SK-N-SH (cell line): ENCODE measurements around the gene AFAP1L2. TPM values are rescaled to one million over a fixed set of nuclear protein-coding genes. Genes with fewer than 3 reads are reported as not detected.

Experiments used
- CTCF ChIA-PET: fragments of 300-600, 350-600 bp; formaldehyde crosslinking; extraction: SDS; loops from one replicate; lab custom pipeline; 2021; lab: Yijun Ruan, JAX
- POLR2A ChIA-PET: fragments of 350-600 bp; sonication (Branson Sonifier 250); formaldehyde crosslinking; extraction: SDS; loops from one replicate; lab custom pipeline; 2020; ENCODE audit warnings: antibody characterized with exemption, inconsistent platforms; lab: Yijun Ruan, JAX
- DNase-seq: peaks from one replicate; pipeline ENCODE4 v3.0.0; 2012
- H2AFZ ChIP-seq: fragments of 200-600 bp; sonication (generic); 2 replicates; pipeline ENCODE4 v1.8.1; 2016; ENCODE audit warnings: antibody characterized with exemption, mild to moderate bottlenecking, low read depth
- H3F3A ChIP-seq: fragments of 200-600 bp; sonication (generic); replicated peaks from 2 replicates; pipeline ENCODE3; 2016; ENCODE audit warnings: antibody characterized with exemption, mild to moderate bottlenecking; ENCODE audit not compliant: insufficient read depth
- H3K27ac ChIP-seq, 2 experiments: fragments of 200-500 bp in 1 of 2; fragments of 200-600 bp in 1 of 2; sonication (Bioruptor generic) in 1 of 2; sonication (generic), shearing (Covaris generic) in 1 of 2; 2 replicates each; pipeline versions ENCODE4 v1.5.1 to v1.6.1; 2014 to 2016; ENCODE audit warnings: low read depth in 2 of 2, inconsistent platforms in 1 of 2, low read length in 1 of 2, mild to moderate bottlenecking in 1 of 2, mixed read lengths in 1 of 2
- H3K27me3 ChIP-seq: fragments of 200-600 bp; sonication (generic), shearing (Covaris generic); 2 replicates; pipeline ENCODE4 v1.6.1; 2016; ENCODE audit warnings: mixed run types; ENCODE audit not compliant: insufficient read depth
- H3K36me3 ChIP-seq, 2 experiments: fragments of 200-500 bp in 1 of 2; fragments of 200-600 bp in 1 of 2; sonication (Bioruptor generic) in 1 of 2; sonication (generic) in 1 of 2; replicated peaks in 1 of 2; 2 replicates each; pipeline versions ENCODE3 to v1.5.1; 2014 to 2016; ENCODE audit warnings: low read length in 1 of 2, mild to moderate bottlenecking in 1 of 2; ENCODE audit not compliant: insufficient read depth in 2 of 2, control insufficient read depth in 1 of 2
- H3K4me1 ChIP-seq, 2 experiments: fragments of 200-500 bp in 1 of 2; fragments of 200-600 bp in 1 of 2; sonication (Bioruptor generic) in 1 of 2; sonication (generic), shearing (Covaris generic) in 1 of 2; 2 replicates each; pipeline versions ENCODE4 v1.5.1 to v1.6.1; 2014 to 2016; ENCODE audit warnings: low read depth in 1 of 2, low read length in 1 of 2, mixed run types in 1 of 2; ENCODE audit not compliant: insufficient read depth in 2 of 2, control insufficient read depth in 1 of 2
- H3K4me2 ChIP-seq: fragments of 200-600 bp; sonication (generic), shearing (Covaris generic); 2 replicates; pipeline ENCODE4 v1.6.1; 2017; ENCODE audit warnings: mixed run types
- H3K4me3 ChIP-seq, 2 experiments: fragments of 200-500 bp in 1 of 2; fragments of 200-600 bp in 1 of 2; sonication (Bioruptor generic) in 1 of 2; sonication (generic), shearing (Covaris generic) in 1 of 2; 2 replicates each; pipeline versions ENCODE4 v1.5.1 to v1.8.1; 2014 to 2016; ENCODE audit warnings: low read depth in 2 of 2, inconsistent platforms in 1 of 2, low read length in 1 of 2, mild to moderate bottlenecking in 1 of 2, mixed read lengths in 1 of 2, moderate library complexity in 1 of 2
- H3K79me2 ChIP-seq: fragments of 200-600 bp; sonication (generic); 2 replicates; pipeline ENCODE4 v1.8.1; 2017; ENCODE audit warnings: mild to moderate bottlenecking; ENCODE audit not compliant: insufficient read depth
- H3K9ac ChIP-seq: fragments of 200-600 bp; sonication (generic); 2 replicates; pipeline ENCODE4 v1.6.1; 2017; ENCODE audit warnings: mixed run types
- H3K9me2 ChIP-seq: fragments of 200-600 bp; sonication (generic); 2 replicates; pipeline ENCODE4 v1.6.1; 2017; ENCODE audit warnings: mixed run types
- H3K9me3 ChIP-seq: fragments of 200-600 bp; sonication (generic); 2 replicates; pipeline ENCODE4 v1.6.1; 2017; ENCODE audit warnings: mixed run types, mild to moderate bottlenecking, moderate library complexity
- H4K20me1 ChIP-seq: fragments of 200-600 bp; sonication (generic); 2 replicates; pipeline ENCODE4 v1.6.1; 2017; ENCODE audit warnings: mild to moderate bottlenecking, mixed run types; ENCODE audit not compliant: insufficient read depth
- FOSL2 ChIP-seq: IDR thresholded peaks from 2 replicates; pipeline ENCODE4 v1.4.0; 2012; ENCODE audit warnings: low read depth, mild to moderate bottlenecking, moderate library complexity, borderline replicate concordance
- FOXM1 ChIP-seq: IDR thresholded peaks from 2 replicates; pipeline ENCODE4 v1.4.0; 2012; ENCODE audit warnings: low read depth, mild to moderate bottlenecking
- GATA2 ChIP-seq: sonication (generic); formaldehyde crosslinking; IDR thresholded peaks from 2 replicates; pipeline ENCODE4 v1.5.0; 2020; ENCODE audit warnings: mild to moderate bottlenecking, missing genetic modification reagents
- MEF2A ChIP-seq: IDR thresholded peaks from 2 replicates; pipeline ENCODE4 v1.4.0; 2012; ENCODE audit warnings: low read depth, borderline replicate concordance
- MXI1 ChIP-seq: IDR thresholded peaks from 2 replicates; pipeline ENCODE4 v1.6.1; 2012; ENCODE audit warnings: mild to moderate bottlenecking, low read depth, low read length, improper control_type of control experiment
- NFIC ChIP-seq: IDR thresholded peaks from 2 replicates; pipeline ENCODE4 v1.4.0; 2012; ENCODE audit warnings: borderline replicate concordance
- POLR2AphosphoS5 ChIP-seq: IDR thresholded peaks from 2 replicates; pipeline ENCODE4 v1.6.1; 2012; ENCODE audit warnings: low read depth, low read length
- REST ChIP-seq: IDR thresholded peaks from 2 replicates; pipeline ENCODE4 v1.6.1; 2012; ENCODE audit warnings: mild to moderate bottlenecking, low read depth, low read length, moderate library complexity
- SIN3A ChIP-seq: IDR thresholded peaks from 2 replicates; pipeline ENCODE4 v1.6.1; 2012; ENCODE audit warnings: low read depth, mild to moderate bottlenecking, low read length, moderate library complexity, borderline replicate concordance
- SMC3 ChIP-seq: IDR thresholded peaks from 2 replicates; pipeline ENCODE4 v1.6.1; 2012; ENCODE audit warnings: low read depth, low read length, improper control_type of control experiment
- TAF1 ChIP-seq: IDR thresholded peaks from 2 replicates; pipeline ENCODE4 v1.6.1; 2012; ENCODE audit warnings: low read depth, mild to moderate bottlenecking, low read length, moderate library complexity, borderline replicate concordance
- WGBS: methylation state at CpG from one replicate; pipeline ENCODE4 v1.1.6; 2017; ENCODE audit warnings: low lambda C conversion rate; 5-methylcytosine and 5-hydroxymethylcytosine counted together
- polyA plus RNA-seq, 3 experiments: library from polyadenylated mRNA; depleted of rRNA; stranded (reverse); fragments of >200 nt; gene quantifications; 2 replicates each; pipeline ENCODE4 v1.2.3, GENCODE V29; 2012
- TF ChIP-seq, protein P1 (sequence below): IDR thresholded peaks from 2 replicates; pipeline ENCODE4 v1.4.0; 2012; ENCODE audit warnings: low read depth
- TF ChIP-seq, protein P2 (sequence below): fragments of 200-600 bp; sonication (generic); IDR thresholded peaks from 2 replicates; pipeline ENCODE4 v1.6.1; 2017; ENCODE audit warnings: antibody characterized with exemption, mild to moderate bottlenecking, moderate library complexity
- TF ChIP-seq, protein P3 (sequence below): IDR thresholded peaks from 2 replicates; pipeline ENCODE4; 2012

Gene AFAP1L2
- polyA plus RNA-seq, 1 of the 3 experiments (the other 2 are of a cell fraction): 0.54 TPM

DNA sequence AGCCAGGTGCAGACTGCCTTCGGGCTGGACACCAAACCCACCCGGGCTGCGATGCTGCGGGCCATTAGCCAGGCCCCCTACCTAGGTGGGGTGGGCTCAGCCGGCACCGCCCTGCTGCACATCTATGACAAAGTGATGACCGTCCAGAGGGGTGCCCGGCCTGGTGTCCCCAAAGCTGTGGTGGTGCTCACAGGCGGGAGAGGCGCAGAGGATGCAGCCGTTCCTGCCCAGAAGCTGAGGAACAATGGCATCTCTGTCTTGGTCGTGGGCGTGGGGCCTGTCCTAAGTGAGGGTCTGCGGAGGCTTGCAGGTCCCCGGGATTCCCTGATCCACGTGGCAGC is 115.2 kb downstream of the AFAP1L2 start:
- CTCF ChIA-PET: interaction anchor here (5.2 kb wide), 1 partner anchor 15 kb away, joined by 37 read pairs; no protein-coding TSS in a partner anchor
- Histone ChIP-seq H3K9me2 (no peaks in the 10 kb centered on the region), H3K9ac (no peak overlapping the region), H4K20me1 (no peaks in the 10 kb centered on the region), H3K9me3 (no peaks in the 10 kb centered on the region)
- no peak for TF ChIP-seq MEF2A
- TF ChIP-seq SIN3A: no peak
- TF ChIP-seq, all 33 proteins: peak for 0
- 89% methylated on average over 8 of the region's 16 CpGs for WGBS
- no peaks in the 10 kb centered on the region for H3K36me3 ChIP-seq
- no peak overlapping the region for H3K4me2 ChIP-seq
- H3F3A ChIP-seq: no peaks in the 10 kb centered on the region
- no peak overlapping the region for H3K27ac ChIP-seq
- no peak overlapping the region for H3K4me3 ChIP-seq
- DNase-seq: no peak
- H3K4me1 ChIP-seq: peaks cover 0 to 7% of the 10 kb centered on the region in 2 experiments; a peak in 1 of 4 replicates
- H3K79me2 ChIP-seq: no peaks in the 10 kb centered on the region
- POLR2A ChIA-PET: no interaction called here
- H2AFZ ChIP-seq: no peak overlapping the region
- H3K27me3 ChIP-seq: no peaks in the 10 kb centered on the region

GRCh38 chr10:114288424-114289095 is 115.7 kb downstream of the AFAP1L2 start:
- Histone ChIP-seq H4K20me1 (no peaks in the 10 kb centered on the region), H3F3A (no peaks in the 10 kb centered on the region), H3K9ac (no peak overlapping the region), H2AFZ (no peak overlapping the region), H3K27ac (no peak overlapping the region), H3K36me3 (no peaks in the 10 kb centered on the region), H3K9me2 (no peaks in the 10 kb centered on the region), H3K4me1 (peaks cover 0 to 7% of the 10 kb centered on the region in 2 experiments; a peak in 1 of 4 replicates), H3K27me3 (no peaks in the 10 kb centered on the region), H3K9me3 (no peaks in the 10 kb centered on the region), H3K79me2 (no peaks in the 10 kb centered on the region), H3K4me2 (no peak overlapping the region), H3K4me3 (no peak overlapping the region)
- TF ChIP-seq MEF2A (no peak), GATA2 (CRISPR knock-in tag) (no peak), NFIC (no peak), FOSL2 (no peak), POLR2AphosphoS5 (no peak), TAF1 (no peak), MXI1 (no peak), SMC3 (no peak), FOXM1 (no peak), REST (no peak)
- TF ChIP-seq, protein P1, sequence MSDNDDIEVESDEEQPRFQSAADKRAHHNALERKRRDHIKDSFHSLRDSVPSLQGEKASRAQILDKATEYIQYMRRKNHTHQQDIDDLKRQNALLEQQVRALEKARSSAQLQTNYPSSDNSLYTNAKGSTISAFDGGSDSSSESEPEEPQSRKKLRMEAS: no peak
- TF ChIP-seq, protein P2, sequence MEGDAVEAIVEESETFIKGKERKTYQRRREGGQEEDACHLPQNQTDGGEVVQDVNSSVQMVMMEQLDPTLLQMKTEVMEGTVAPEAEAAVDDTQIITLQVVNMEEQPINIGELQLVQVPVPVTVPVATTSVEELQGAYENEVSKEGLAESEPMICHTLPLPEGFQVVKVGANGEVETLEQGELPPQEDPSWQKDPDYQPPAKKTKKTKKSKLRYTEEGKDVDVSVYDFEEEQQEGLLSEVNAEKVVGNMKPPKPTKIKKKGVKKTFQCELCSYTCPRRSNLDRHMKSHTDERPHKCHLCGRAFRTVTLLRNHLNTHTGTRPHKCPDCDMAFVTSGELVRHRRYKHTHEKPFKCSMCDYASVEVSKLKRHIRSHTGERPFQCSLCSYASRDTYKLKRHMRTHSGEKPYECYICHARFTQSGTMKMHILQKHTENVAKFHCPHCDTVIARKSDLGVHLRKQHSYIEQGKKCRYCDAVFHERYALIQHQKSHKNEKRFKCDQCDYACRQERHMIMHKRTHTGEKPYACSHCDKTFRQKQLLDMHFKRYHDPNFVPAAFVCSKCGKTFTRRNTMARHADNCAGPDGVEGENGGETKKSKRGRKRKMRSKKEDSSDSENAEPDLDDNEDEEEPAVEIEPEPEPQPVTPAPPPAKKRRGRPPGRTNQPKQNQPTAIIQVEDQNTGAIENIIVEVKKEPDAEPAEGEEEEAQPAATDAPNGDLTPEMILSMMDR: no peak
- TF ChIP-seq, protein P3, sequence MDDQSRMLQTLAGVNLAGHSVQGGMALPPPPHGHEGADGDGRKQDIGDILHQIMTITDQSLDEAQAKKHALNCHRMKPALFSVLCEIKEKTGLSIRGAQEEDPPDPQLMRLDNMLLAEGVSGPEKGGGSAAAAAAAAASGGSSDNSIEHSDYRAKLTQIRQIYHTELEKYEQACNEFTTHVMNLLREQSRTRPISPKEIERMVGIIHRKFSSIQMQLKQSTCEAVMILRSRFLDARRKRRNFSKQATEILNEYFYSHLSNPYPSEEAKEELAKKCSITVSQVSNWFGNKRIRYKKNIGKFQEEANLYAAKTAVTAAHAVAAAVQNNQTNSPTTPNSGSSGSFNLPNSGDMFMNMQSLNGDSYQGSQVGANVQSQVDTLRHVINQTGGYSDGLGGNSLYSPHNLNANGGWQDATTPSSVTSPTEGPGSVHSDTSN: no peak
- DNase-seq: no peak
- CTCF ChIA-PET: interaction anchor here (5.2 kb wide), 1 partner anchor 15 kb away, joined by 37 read pairs; no protein-coding TSS in a partner anchor
- WGBS: 75% methylated on average over 10 of the region's 11 CpGs
- POLR2A ChIA-PET: no interaction called here
